Mucosa of stomach (tissue), 1 donor: ENCODE results near the gene SCLT1.
"Not testable (repeated sequence)": the region's sequence is repeated elsewhere in the genome, so short reads cannot be mapped to it uniquely, and the experiment has no call there.

Experiments
- H3K27me3 ChIP-seq: one replicate; pipeline ENCODE4 v1.7.0; 2013; ENCODE audit warnings: mild to moderate bottlenecking, low read length; ENCODE audit not compliant: control insufficient read depth, insufficient read depth
- H3K36me3 ChIP-seq: one replicate; pipeline ENCODE4 v1.7.0; 2013; ENCODE audit warnings: low read length; ENCODE audit not compliant: control insufficient read depth, insufficient read depth
- H3K4me1 ChIP-seq: one replicate; pipeline ENCODE4 v1.7.0; 2013; ENCODE audit warnings: mild to moderate bottlenecking, low read length; ENCODE audit not compliant: control insufficient read depth, insufficient read depth
- H3K4me3 ChIP-seq: one replicate; pipeline ENCODE4 v1.7.0; 2013; ENCODE audit warnings: low read length
- H3K9ac ChIP-seq: one replicate; pipeline ENCODE4 v1.7.0; 2013; ENCODE audit warnings: mild to moderate bottlenecking, low read length, moderate library complexity
- H3K9me3 ChIP-seq: one replicate; pipeline ENCODE4 v1.7.0; 2013; ENCODE audit warnings: mild to moderate bottlenecking, low read length, moderate library complexity; ENCODE audit not compliant: control insufficient read depth
- donor health status: Pancreatic carcinoma.

SCLT1 gene

GRCh38 chr4:129093191-129093920 lies at the start of gene SCLT1:
SCLT1 (minus strand) TSS chr4:129093539; CDS start chr4:129093103, 436 bp downstream.
- Histone ChIP-seq H3K9me3 (no peaks in the 10 kb centered on the region), H3K4me3 (peak within 1 kb of the TSS; percentile 80), H3K27me3 (no peaks in the 10 kb centered on the region), H3K4me1 (no peaks in the 10 kb centered on the region), H3K9ac (peak within 1 kb of the TSS; percentile 87), H3K36me3 (no peaks in the 10 kb centered on the region)

- H3K27me3 ChIP-seq: no peaks in the 10 kb centered on the region
- H3K4me1 ChIP-seq: no peaks in the 10 kb centered on the region
- no peaks in the 10 kb centered on the region for H3K9me3 ChIP-seq
- H3K36me3 ChIP-seq: no peaks in the 10 kb centered on the region
- H3K4me3 ChIP-seq: no peak overlapping the region
- H3K9ac ChIP-seq: no peak overlapping the region
Observed at GRCh38 chr4:129140521-129140920, 47.2 kb upstream of the SCLT1 start.

GRCh38 chr4:129138810-129139496 lies 45.6 kb upstream of the SCLT1 start:
- Histone ChIP-seq H3K27me3 (no peaks in the 10 kb centered on the region), H3K4me1 (no peaks in the 10 kb centered on the region), H3K4me3 (no peak overlapping the region), H3K9me3 (no peaks in the 10 kb centered on the region), H3K36me3 (no peaks in the 10 kb centered on the region), H3K9ac (no peak overlapping the region)

GRCh38 chr4:129136433-129136832 lies 43.1 kb upstream of the SCLT1 start:
- Histone ChIP-seq H3K4me3 (no peak overlapping the region), H3K36me3 (no peaks in the 10 kb centered on the region), H3K9me3 (no peaks in the 10 kb centered on the region), H3K9ac (no peak overlapping the region), H3K27me3 (no peaks in the 10 kb centered on the region), H3K4me1 (no peaks in the 10 kb centered on the region)

- H3K4me3 ChIP-seq: no peak overlapping the region
- no peaks in the 10 kb centered on the region for H3K36me3 ChIP-seq
- H3K4me1 ChIP-seq: no peaks in the 10 kb centered on the region
- no peaks in the 10 kb centered on the region for H3K27me3 ChIP-seq
- H3K9me3 ChIP-seq: no peaks in the 10 kb centered on the region
- no peak overlapping the region for H3K9ac ChIP-seq
Observed at GRCh38 chr4:129131343-129131742, 38.0 kb upstream of the SCLT1 start.

GRCh38 chr4:129129143-129129542 lies 35.8 kb upstream of the SCLT1 start:
- Histone ChIP-seq H3K4me1 (no peaks in the 10 kb centered on the region), H3K9me3 (no peaks in the 10 kb centered on the region), H3K4me3 (no peak overlapping the region), H3K36me3 (no peaks in the 10 kb centered on the region), H3K27me3 (no peaks in the 10 kb centered on the region), H3K9ac (no peak overlapping the region)

- H3K9me3 ChIP-seq, H3K27me3 ChIP-seq, H3K4me1 ChIP-seq, H3K4me3 ChIP-seq, H3K9ac ChIP-seq, H3K36me3 ChIP-seq: not testable (repeated sequence)
Observed at GRCh38 chr4:129126614-129127013, 33.3 kb upstream of the SCLT1 start.

- Histone ChIP-seq H3K27me3 (no peaks in the 10 kb centered on the region), H3K4me1 (no peaks in the 10 kb centered on the region), H3K9me3 (no peaks in the 10 kb centered on the region)
Observed at GRCh38 chr4:129117705-129118104, 24.4 kb upstream of the SCLT1 start.

GRCh38 chr4:129113919-129114318 lies 20.6 kb upstream of the SCLT1 start:
- no peaks in the 10 kb centered on the region for H3K36me3 ChIP-seq
- H3K9me3 ChIP-seq: no peaks in the 10 kb centered on the region
- no peak overlapping the region for H3K9ac ChIP-seq
- no peaks in the 10 kb centered on the region for H3K4me1 ChIP-seq
- H3K4me3 ChIP-seq: no peak overlapping the region
- H3K27me3 ChIP-seq: no peaks in the 10 kb centered on the region

More at GRCh38 chr4:129117705-129118104, 24.4 kb upstream of the SCLT1 start:
- Histone ChIP-seq H3K4me3 (no peak overlapping the region), H3K9ac (no peak overlapping the region), H3K36me3 (no peaks in the 10 kb centered on the region)

- H3K9me3 ChIP-seq: no peaks in the 10 kb centered on the region
- H3K4me1 ChIP-seq: no peaks in the 10 kb centered on the region
- H3K36me3 ChIP-seq: no peaks in the 10 kb centered on the region
- H3K27me3 ChIP-seq: no peaks in the 10 kb centered on the region
- H3K9ac ChIP-seq: no peak overlapping the region
- H3K4me3 ChIP-seq: no peak overlapping the region
Observed at GRCh38 chr4:129113434-129113833, 20.1 kb upstream of the SCLT1 start.

- Histone ChIP-seq H3K9me3 (no peaks in the 10 kb centered on the region), H3K27me3 (no peaks in the 10 kb centered on the region), H3K9ac (no peak overlapping the region), H3K4me1 (no peaks in the 10 kb centered on the region), H3K36me3 (no peaks in the 10 kb centered on the region), H3K4me3 (no peak overlapping the region)
Observed at GRCh38 chr4:129111919-129112318, 18.6 kb upstream of the SCLT1 start.

GRCh38 chr4:129110931-129111330 lies 17.6 kb upstream of the SCLT1 start:
- H3K9ac ChIP-seq: no peak overlapping the region
- H3K4me1 ChIP-seq: no peaks in the 10 kb centered on the region
- no peaks in the 10 kb centered on the region for H3K9me3 ChIP-seq
- no peak overlapping the region for H3K4me3 ChIP-seq
- H3K36me3 ChIP-seq: no peaks in the 10 kb centered on the region
- no peaks in the 10 kb centered on the region for H3K27me3 ChIP-seq
